Peyer's patch (tissue), 4 donors: ENCODE data around the gene MISP. TPM values are rescaled to one million over a fixed set of nuclear protein-coding genes. Genes with fewer than 3 reads are reported as not detected.
"Not testable (repeated sequence)": the region's sequence is repeated elsewhere in the genome, so short reads cannot be mapped to it uniquely, and the experiment has no call there.

Experiments used
- DNase-seq, 3 donors: peaks; one replicate each; pipeline ENCODE4 v3.0.0-alpha.2; 2017 to 2019
- H3K27ac ChIP-seq, 4 donors: fragments of 200-600 bp; sonication (generic); one replicate each; pipeline ENCODE4 v1.5.1; 2016 to 2019
- H3K27me3 ChIP-seq, 2 donors: fragments of 200-600 bp; sonication (generic); one replicate each; pipeline ENCODE4 v1.5.1; 2019
- H3K36me3 ChIP-seq, 3 donors: fragments of 200-600 bp; sonication (generic); one replicate each; pipeline ENCODE4 v1.5.1; 2016 to 2019
- H3K4me1 ChIP-seq, 4 donors: fragments of 200-600 bp; sonication (generic); one replicate each; pipeline ENCODE4 v1.5.1; 2016 to 2019
- H3K4me3 ChIP-seq, 4 donors: fragments of 200-600 bp; sonication (generic); 1 replicate in 3 of 4; 2 replicates in 1 of 4; pipeline ENCODE4 v1.5.1; 2016 to 2019; ENCODE audit warnings: mild to moderate bottlenecking in 1 of 4
- H3K9me3 ChIP-seq, 4 donors: fragments of 200-600 bp; sonication (generic); one replicate each; pipeline ENCODE4 v1.5.1; 2016 to 2019; ENCODE audit warnings: mild to moderate bottlenecking in 1 of 4
- CTCF ChIP-seq, 6 experiments: fragments of 450-650 bp in 4 of 6; fragments of 200-600 bp in 2 of 6; sonication (generic) in 1 of 6; IDR thresholded peaks; one replicate each; pipeline ENCODE4 v1.5.1; 2017 to 2019; ENCODE audit warnings: antibody characterized with exemption in 6 of 6, mild to moderate bottlenecking in 3 of 6, moderate library complexity in 1 of 6
- POLR2A ChIP-seq, 2 donors: fragments of 450-650 bp; IDR thresholded peaks; one replicate each; pipeline ENCODE4 v1.5.1; 2017; ENCODE audit warnings: antibody characterized with exemption in 2 of 2, mild to moderate bottlenecking in 2 of 2, moderate library complexity in 2 of 2
- total RNA-seq, 4 donors: library from RNA; depleted of rRNA; stranded (reverse); fragments of >200 nt; gene quantifications; one replicate each; pipeline ENCODE4 v1.1.0, GENCODE V29; 2016

Gene MISP
- total RNA-seq, 4 donors from 2014 or later, result 116 to 828 (median 637) TPM

- Histone ChIP-seq H3K9me3 (no peaks in the 10 kb centered on the region), H3K4me1 (peaks cover 0 to 28% (median 1%) of the 10 kb centered on the region in 4 donors), H3K4me3 (peak overlapping the region in 2 of 4 donors; percentile 11 to 31), H3K36me3 (no peaks in the 10 kb centered on the region), H3K27ac (peak overlapping the region in 3 of 4 donors; percentile 80 to 94 (median 90)), H3K27me3 (no peaks in the 10 kb centered on the region)
- DNase-seq, result peak in 2 of 3 donors; percentile 73 to 83
- TF ChIP-seq POLR2A (IDR thresholded peaks at IDR 0.05), result peak; percentile 27 to 37
- TF ChIP-seq CTCF (IDR thresholded peaks at IDR 0.05), result no peak
These were observed 10.8 kb upstream of the MISP start for GRCh38 chr19:739998-740715.

- Histone ChIP-seq H3K4me1 (peaks cover 0 to 36% (median 1%) of the 10 kb centered on the region in 4 donors), H3K4me3 (peak overlapping the region in 1 of 4 donors; percentile 11), H3K27ac (peak overlapping the region in 3 of 4 donors; percentile 80 to 94 (median 90))
- H3K9me3 ChIP-seq, H3K27me3 ChIP-seq, H3K36me3 ChIP-seq, DNase-seq: not testable (repeated sequence)
These were observed 10.0 kb upstream of the MISP start for GRCh38 chr19:740816-741505.

- peak overlapping the region in 1 of 4 donors; percentile 86 for H3K27ac ChIP-seq
- TF ChIP-seq CTCF (IDR thresholded peaks at IDR 0.05) (no peak), POLR2A (IDR thresholded peaks at IDR 0.05) (no peak)
- H3K36me3 ChIP-seq, result no peaks in the 10 kb centered on the region
- H3K4me1 ChIP-seq, result peaks cover 0 to 43% (median 1%) of the 10 kb centered on the region in 4 donors
- DNase-seq, result no peak
- H3K27me3 ChIP-seq, result no peaks in the 10 kb centered on the region
- H3K4me3 ChIP-seq, result no peak overlapping the region
- no peaks in the 10 kb centered on the region for H3K9me3 ChIP-seq
These were observed 9.3 kb upstream of the MISP start for GRCh38 chr19:741506-742131.

- TF ChIP-seq CTCF (IDR thresholded peaks at IDR 0.05) (no peak), POLR2A (IDR thresholded peaks at IDR 0.05) (no peak)
- H3K27ac ChIP-seq, result peak overlapping the region in 3 of 4 donors; percentile 40 to 86 (median 82)
These were observed 8.3 kb upstream of the MISP start for GRCh38 chr19:742540-743075.

GRCh38 chr19:743168-743687 lies 7.7 kb upstream of the MISP start:
- Histone ChIP-seq H3K27me3 (no peaks in the 10 kb centered on the region), H3K4me1 (peaks cover 0 to 48% (median 1%) of the 10 kb centered on the region in 4 donors), H3K9me3 (peaks cover 0 to 11% (median 0%) of the 10 kb centered on the region in 4 donors), H3K27ac (peak overlapping the region in 3 of 4 donors; percentile 40 to 86 (median 82)), H3K4me3 (no peak overlapping the region), H3K36me3 (no peaks in the 10 kb centered on the region)
- DNase-seq, result peak in 2 of 3 donors; percentile 87 to 90
- TF ChIP-seq CTCF (IDR thresholded peaks at IDR 0.05) (no peak), POLR2A (IDR thresholded peaks at IDR 0.05) (peak in 1 of 2 donors; percentile 32)

More at GRCh38 chr19:742540-743075, 8.3 kb upstream of the MISP start:
- Histone ChIP-seq H3K9me3 (peaks cover 0 to 5% (median 0%) of the 10 kb centered on the region in 4 donors), H3K4me1 (peaks cover 0 to 50% (median 1%) of the 10 kb centered on the region in 4 donors), H3K27me3 (no peaks in the 10 kb centered on the region), H3K4me3 (no peak overlapping the region), H3K36me3 (no peaks in the 10 kb centered on the region)
- no peak for DNase-seq

- DNase-seq, H3K27me3 ChIP-seq, H3K4me3 ChIP-seq, H3K36me3 ChIP-seq: not testable (repeated sequence)
- H3K9me3 ChIP-seq, result peaks cover 0 to 11% (median 0%) of the 10 kb centered on the region in 4 donors
- H3K4me1 ChIP-seq, result peaks cover 0 to 37% (median 1%) of the 10 kb centered on the region in 4 donors
- peak overlapping the region in 3 of 4 donors; percentile 40 to 71 (median 54) for H3K27ac ChIP-seq
These were observed 5.8 kb upstream of the MISP start for GRCh38 chr19:745138-745537.
